DMS79 (cell line): Measurements from ENCODE around the gene PABPN1L.

Experiments used
- DNase-seq: peaks from one replicate; lab custom pipeline; 2025; lab: John Stamatoyannopoulos, UW

PABPN1L gene

GRCh38 chr16:88883946-88884345 is 17.5 kb upstream of the PABPN1L start:
- DNase-seq = no peak

DNA sequence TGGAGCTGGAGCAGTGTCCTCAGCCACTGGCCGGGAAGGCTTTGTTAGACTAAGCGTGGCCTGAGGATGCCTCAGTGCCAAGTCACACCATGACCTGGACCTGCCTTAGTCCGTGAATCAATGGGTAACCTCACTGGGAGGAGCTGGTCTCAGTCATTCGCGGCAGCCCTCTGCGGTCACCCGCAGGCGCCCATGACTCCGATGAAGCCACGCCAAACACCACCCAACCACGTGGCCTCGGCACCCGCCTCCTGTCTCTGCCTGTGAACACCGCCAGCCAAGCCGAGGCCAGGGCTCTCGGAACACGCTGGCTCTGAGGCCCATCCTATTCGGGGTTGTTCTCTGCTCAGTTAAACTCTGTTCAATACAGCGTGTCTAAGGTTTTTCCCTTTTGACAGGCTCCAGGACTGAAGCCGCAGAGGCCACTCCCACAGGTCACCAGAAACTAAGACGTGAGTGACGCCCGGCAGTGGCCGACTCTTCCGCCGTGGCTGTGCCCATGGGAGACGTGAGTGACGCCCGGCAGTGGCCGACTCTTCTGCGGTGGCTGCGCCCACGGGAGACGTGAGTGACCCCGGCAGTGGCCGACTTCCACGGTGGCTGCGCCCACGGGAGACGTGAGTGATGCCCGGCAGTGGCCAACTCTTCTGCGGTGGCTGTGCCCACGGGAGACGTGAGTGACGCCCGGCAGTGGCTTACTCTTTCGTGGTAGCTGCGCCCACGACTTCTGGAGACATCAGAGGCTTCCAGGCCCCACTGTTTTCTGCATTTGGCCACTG is 16.8 kb upstream of the PABPN1L start:
- no peak for DNase-seq

DNA sequence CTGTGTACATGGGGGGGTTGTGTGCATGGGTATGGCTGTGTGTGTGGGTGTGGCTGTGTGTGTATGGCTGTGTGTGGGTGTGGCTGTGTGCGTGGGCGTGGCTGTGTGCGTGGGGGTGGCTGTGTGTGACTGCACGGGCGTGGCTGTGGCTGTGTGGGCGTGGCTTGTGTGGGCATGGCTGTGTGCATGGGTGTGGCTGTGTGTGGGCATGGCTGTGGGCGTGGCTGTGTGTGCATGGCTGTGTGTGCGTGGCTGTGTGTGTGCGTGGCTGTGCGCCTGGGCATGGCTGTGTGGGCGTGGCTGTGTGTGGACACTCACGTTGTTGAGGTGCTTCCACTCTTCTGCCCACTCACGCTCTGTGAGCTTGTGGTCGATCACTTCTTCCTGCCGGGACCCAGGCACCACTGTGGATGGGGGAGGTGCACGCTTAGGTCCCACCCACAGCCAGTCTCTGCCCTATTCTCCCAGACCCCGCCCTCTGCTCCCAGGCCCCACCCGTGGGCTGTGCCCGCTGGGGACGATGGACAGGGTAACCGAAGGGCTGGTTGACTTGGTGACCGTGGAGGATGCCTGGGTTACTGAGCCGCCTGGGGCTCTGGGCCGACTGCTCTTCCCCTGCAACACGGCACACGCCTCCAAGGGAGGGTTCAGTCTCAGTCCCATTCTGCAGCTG is 16.0 kb upstream of the PABPN1L start:
- no peak for DNase-seq

DNA sequence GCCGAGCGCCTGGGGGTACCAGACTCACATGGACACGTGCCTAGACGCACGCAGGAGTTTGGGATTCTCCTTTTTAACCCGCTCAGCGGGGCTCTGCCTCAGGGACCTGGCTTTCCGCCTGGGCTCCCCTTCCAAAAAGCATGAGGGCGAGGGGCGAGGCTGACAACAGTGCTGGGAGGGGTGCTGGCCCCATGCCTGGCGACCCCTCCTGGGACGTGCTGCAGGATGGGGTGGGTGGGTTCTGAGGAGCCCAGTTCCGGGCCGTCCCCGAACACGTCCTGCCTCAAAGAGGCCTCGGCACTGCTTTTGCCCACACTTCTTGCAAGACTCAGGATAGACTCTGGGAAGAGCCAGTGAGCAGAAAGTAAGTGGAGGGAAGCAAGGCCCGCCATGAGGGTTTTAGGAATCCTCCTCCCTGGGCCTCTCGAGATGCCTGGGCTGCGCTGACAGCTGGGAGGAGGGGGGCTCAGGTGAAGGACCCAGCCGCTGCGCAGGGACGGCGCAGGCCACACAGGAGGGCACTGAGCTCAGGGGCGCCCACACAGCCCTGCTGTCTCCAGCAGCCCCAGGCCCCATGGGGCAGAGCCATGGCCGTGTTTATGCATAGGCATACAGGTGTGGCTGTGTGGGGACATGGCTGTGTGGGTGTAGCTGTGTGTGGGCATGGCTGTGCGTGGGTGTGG is 15.4 kb upstream of the PABPN1L start:
- no peak for DNase-seq

DNA sequence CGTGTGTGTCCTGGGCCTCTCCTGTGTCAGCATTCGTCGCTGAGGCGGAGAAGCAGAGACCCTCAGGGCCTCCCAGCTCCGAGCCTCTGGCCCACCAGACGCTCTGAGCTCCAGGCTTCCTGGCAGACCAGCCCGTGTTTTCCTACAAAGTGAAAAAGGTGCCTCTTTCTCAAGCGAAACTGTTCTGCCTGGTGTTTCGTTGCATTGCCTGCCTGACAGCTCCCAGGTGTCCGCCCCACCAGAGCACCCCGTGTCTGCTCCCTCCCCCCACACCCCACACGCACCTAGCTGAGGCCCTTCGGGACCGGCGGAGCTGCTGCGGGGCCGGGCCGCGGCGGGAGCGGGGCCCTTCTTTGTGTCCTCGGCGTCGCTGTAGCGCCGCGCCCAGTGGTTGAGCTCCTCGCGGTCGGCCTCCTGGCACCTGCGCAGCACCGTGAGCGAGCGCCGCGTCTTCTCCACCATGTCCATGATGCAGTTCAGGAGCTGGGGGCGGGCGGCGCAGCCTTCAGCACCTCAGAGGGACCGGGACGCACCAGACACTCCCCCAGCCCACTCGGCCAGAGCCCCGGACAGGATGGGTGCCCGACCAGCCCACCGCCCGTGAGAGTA is 14.7 kb upstream of the PABPN1L start:
- no peak for DNase-seq

DNA sequence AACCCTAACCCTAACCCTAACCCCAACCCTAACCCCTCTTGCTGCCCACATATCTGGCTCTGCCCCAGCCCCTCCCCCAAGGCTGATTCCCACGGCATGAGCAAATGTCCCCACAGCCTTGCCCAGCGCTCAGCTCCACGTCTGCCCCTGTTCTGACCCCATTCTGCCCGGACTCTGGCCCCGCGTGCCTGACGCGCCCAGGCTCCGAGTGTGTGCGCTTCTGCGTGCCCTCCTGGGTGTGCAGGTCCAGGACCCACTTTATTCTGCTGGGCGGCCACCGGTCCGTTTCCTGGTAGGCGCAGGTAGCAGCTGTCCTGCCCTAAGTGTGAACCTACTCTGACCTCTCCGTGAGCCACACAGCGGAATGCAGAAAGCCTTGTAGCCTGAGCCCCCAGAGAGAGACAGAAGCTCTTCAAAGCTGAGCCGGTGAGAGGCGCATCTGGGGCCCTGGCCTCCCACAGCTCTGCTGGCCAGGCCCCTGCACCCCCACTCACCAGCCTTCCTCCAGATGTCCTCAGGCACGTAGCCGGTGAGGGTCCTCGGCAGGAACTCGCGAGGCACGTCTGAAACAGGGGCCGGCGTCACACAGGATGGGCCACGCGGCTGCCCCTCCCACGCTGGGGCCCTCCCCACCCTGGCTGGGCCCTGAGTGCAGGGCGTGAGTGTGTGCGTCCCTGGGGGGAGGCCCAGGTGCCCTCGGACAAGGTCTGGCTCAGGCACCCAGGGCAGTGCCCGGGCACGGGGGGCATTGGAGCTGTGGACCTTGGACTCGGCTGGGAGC is 14.0 kb upstream of the PABPN1L start:
- DNase-seq = no peak

DNA sequence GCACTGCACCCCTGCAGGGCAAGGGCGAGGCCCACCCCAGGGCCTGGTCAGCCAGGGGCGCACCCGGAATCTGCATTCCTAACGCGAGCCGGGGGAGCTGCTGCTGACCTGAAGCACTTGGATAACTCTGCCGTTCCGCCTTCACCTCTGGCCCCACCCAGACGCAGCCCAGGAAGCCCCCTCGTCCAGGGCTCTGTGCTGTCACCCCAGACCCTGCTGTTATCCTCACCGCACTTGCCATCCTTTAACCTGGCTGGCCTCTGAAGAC is 13.3 kb upstream of the PABPN1L start:
- no peak for DNase-seq

GRCh38 chr16:88878967-88879787 is 12.7 kb upstream of the PABPN1L start:
- no peak for DNase-seq

DNA sequence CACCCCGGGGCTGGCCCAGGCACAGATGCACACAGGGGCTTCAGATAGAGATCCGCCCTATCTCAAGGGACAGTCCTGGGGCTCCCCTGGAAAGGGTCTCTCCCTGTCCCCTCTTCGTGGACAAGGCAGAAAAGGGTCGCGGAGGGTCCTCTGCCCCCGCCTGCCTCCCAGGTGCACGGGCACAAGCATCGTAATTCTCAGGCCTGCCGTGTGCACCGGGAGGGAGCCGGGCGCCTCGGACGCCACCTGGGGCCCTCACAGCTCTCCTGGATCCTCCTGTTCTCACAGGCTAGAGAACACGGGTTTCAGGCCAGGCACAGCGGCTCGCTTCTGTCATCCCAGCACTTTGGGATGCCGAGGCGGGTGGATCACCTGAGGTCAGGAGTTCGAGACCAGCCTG is 11.9 kb upstream of the PABPN1L start:
- no peak for DNase-seq

GRCh38 chr16:88877564-88878289 is 11.3 kb upstream of the PABPN1L start:
- DNase-seq = no peak

- no peak for DNase-seq
Measured at GRCh38 chr16:88876942-88877526, 10.6 kb upstream of the PABPN1L start.

DNA sequence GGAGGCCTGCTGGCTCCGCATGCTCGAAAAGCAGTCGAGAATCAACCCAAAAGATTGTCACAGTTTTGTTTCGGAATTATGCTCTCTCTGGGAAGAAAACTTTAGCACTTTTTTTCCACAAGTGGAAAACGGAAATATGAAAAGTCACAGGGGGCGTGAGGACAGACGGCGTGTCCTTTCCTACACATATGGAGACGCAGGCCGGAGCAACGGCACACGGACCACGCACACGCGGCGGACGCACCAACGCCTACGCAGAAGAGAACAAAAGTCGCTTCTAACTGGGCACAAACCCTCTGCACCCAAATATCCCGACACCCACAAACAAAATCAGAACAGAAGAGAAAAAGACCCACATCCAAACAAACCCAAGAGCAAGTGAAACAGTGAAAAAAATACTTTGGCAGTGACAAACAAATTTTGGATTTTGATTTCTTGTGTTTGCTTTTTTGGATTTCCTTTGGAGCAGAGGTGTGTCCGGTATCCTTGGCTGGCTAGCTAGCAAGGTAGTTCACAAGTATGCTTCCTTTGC is 9.3 kb upstream of the PABPN1L start:
- DNase-seq = no peak

GRCh38 chr16:88874938-88875599 is 8.6 kb upstream of the PABPN1L start:
- DNase-seq = no peak

DNA sequence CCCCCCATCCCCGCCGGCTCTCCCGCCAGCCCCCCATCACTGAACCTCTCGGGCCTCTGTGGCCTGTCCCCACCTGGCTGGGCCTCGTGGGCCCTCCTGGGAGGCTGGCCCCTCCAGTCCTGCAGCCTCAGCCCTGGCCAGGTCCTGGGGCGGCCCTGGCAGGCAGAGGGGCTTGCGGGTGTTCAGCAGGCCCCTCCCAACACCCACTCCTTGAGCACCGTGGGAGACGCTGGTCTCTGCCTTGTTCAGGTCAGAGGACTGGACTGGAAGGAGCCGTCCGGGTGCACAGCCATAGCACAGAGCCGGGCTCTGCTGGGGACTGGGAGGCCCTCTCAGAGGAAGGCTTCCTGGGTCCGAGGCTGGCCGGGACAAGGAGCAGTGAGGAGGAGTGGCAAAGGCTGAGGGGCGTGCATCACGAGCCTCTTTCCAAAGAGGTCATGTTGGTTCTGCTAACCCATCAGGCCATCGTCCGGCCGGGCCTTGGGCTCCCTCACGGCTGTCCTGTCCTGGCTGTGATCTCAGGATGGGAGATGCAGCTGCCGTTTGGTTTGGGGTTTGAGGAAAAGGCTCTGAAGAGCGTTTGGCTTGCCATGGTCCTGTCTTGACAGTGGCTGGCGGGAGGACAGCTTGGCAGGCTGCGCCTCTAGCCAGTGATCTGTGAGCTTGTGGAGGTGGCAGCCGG is 6.3 kb upstream of the PABPN1L start:
- DNase-seq = no peak

DNA sequence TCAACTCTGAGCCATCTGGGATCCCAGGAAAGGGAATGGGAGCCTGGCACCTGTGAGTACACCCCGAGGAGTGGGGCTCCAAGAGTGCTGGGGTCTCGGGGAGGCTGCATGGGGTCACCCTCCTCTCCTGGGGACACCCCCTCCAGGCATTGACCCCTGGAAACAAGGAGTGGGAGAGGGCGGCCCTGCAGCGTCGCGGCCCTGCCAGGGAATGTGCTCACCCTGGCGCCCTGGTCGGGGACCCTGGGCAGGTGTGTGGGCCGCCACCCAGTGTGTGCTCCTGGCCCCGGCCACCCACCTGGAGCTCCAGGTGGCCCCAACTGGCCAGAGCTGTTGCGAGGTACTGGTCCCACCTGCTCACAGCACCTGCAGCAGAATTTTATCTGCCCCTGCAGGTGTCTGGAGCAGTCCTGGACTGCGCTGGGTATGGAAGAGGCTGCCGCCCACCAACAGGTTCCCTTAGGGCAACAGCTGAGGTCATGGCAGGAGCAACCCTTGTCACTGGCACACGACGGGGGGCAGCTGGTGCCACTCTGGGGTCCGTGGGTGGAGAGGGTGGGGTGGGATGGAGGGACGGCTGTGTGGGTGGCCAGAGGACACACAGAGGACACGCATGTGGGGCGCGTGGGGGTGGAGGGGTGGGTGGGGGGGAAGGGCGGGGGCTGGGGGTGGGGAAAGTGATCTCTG is 5.4 kb upstream of the PABPN1L start:
- no peak for DNase-seq

GRCh38 chr16:88871349-88871702 is 4.9 kb upstream of the PABPN1L start:
- no peak for DNase-seq

GRCh38 chr16:88870608-88871348 is 4.3 kb upstream of the PABPN1L start:
- no peak for DNase-seq

DNA sequence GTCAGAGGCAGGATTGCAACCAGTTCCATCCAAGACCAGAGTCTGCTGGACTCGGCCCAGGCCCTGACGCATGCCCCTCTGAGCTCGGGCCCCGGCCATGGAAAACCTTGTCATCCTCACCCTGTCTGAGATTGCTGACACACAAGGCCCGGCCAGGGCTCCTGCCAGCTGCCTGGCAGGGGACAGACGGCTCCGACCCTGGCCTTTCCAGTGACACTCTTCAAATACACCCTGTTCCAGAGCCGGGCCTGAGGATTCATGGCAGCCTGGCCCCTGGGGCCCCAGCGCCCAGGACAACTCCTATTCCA is 3.2 kb upstream of the PABPN1L start:
- no peak for DNase-seq
